ENCODE measurements around the gene KLF3. TPM values are rescaled to one million over a fixed set of nuclear protein-coding genes. Genes with fewer than 3 reads are reported as not detected.

The KLF3 gene
- total and polyA plus RNA-seq, 2 experiments from 2014 or later: 15.0 to 16.5 TPM

GRCh38 chr4:38619316-38619715, 44.7 kb upstream of the KLF3 start:
- Mint-ChIP-seq H3K9me3 (no peaks in the 10 kb centered on the region), H3K27me3 (ENCODE audit: insufficient read depth, low read depth, poor library complexity) (peaks cover 3% of the 10 kb centered on the region), H3K4me3 (no peak overlapping the region), H3K27ac (no peak overlapping the region), H3K4me1 (peaks cover 3% of the 10 kb centered on the region), H3K36me3 (ENCODE audit: low read depth) (peaks cover 8% of the 10 kb centered on the region; the same call in 1 of the 3 replicates)
- no peak for DNase-seq (ENCODE audit: low spot score)
- no peak for ATAC-seq
- no peaks in the 10 kb centered on the region for H3K79me2 ChIP-seq (replicated peaks; ENCODE audit: insufficient read depth)
- TF ChIP-seq JUNB (IDR thresholded peaks at IDR 0.05; ENCODE audit: unreplicated experiment) (no peak), STAT1 (IDR thresholded peaks at IDR 0.05; ENCODE audit: unreplicated experiment) (no peak), ZNF114 (CRISPR knock-in tag; IDR thresholded peaks at IDR 0.05) (no peak), POLR2AphosphoS5 (IDR thresholded peaks at IDR 0.05; ENCODE audit: low read depth) (no peak), ETS1 (IDR thresholded peaks at IDR 0.05) (no peak), CREB1 (CRISPR knock-in tag; IDR thresholded peaks at IDR 0.05; ENCODE audit: low read depth) (no peak), EZH2 (IDR thresholded peaks at IDR 0.05; ENCODE audit: low read depth, unreplicated experiment) (no peak), NANOG (IDR thresholded peaks at IDR 0.05; ENCODE audit: borderline replicate concordance) (no peak), REST (IDR thresholded peaks at IDR 0.05; ENCODE audit: unreplicated experiment) (no peak), ZNF331 (CRISPR knock-in tag; IDR thresholded peaks at IDR 0.05; ENCODE audit: low read depth) (no peak), EZH2phosphoT487 (IDR thresholded peaks at IDR 0.05; ENCODE audit: unreplicated experiment) (no peak)
- TF ChIP-seq, protein P1, sequence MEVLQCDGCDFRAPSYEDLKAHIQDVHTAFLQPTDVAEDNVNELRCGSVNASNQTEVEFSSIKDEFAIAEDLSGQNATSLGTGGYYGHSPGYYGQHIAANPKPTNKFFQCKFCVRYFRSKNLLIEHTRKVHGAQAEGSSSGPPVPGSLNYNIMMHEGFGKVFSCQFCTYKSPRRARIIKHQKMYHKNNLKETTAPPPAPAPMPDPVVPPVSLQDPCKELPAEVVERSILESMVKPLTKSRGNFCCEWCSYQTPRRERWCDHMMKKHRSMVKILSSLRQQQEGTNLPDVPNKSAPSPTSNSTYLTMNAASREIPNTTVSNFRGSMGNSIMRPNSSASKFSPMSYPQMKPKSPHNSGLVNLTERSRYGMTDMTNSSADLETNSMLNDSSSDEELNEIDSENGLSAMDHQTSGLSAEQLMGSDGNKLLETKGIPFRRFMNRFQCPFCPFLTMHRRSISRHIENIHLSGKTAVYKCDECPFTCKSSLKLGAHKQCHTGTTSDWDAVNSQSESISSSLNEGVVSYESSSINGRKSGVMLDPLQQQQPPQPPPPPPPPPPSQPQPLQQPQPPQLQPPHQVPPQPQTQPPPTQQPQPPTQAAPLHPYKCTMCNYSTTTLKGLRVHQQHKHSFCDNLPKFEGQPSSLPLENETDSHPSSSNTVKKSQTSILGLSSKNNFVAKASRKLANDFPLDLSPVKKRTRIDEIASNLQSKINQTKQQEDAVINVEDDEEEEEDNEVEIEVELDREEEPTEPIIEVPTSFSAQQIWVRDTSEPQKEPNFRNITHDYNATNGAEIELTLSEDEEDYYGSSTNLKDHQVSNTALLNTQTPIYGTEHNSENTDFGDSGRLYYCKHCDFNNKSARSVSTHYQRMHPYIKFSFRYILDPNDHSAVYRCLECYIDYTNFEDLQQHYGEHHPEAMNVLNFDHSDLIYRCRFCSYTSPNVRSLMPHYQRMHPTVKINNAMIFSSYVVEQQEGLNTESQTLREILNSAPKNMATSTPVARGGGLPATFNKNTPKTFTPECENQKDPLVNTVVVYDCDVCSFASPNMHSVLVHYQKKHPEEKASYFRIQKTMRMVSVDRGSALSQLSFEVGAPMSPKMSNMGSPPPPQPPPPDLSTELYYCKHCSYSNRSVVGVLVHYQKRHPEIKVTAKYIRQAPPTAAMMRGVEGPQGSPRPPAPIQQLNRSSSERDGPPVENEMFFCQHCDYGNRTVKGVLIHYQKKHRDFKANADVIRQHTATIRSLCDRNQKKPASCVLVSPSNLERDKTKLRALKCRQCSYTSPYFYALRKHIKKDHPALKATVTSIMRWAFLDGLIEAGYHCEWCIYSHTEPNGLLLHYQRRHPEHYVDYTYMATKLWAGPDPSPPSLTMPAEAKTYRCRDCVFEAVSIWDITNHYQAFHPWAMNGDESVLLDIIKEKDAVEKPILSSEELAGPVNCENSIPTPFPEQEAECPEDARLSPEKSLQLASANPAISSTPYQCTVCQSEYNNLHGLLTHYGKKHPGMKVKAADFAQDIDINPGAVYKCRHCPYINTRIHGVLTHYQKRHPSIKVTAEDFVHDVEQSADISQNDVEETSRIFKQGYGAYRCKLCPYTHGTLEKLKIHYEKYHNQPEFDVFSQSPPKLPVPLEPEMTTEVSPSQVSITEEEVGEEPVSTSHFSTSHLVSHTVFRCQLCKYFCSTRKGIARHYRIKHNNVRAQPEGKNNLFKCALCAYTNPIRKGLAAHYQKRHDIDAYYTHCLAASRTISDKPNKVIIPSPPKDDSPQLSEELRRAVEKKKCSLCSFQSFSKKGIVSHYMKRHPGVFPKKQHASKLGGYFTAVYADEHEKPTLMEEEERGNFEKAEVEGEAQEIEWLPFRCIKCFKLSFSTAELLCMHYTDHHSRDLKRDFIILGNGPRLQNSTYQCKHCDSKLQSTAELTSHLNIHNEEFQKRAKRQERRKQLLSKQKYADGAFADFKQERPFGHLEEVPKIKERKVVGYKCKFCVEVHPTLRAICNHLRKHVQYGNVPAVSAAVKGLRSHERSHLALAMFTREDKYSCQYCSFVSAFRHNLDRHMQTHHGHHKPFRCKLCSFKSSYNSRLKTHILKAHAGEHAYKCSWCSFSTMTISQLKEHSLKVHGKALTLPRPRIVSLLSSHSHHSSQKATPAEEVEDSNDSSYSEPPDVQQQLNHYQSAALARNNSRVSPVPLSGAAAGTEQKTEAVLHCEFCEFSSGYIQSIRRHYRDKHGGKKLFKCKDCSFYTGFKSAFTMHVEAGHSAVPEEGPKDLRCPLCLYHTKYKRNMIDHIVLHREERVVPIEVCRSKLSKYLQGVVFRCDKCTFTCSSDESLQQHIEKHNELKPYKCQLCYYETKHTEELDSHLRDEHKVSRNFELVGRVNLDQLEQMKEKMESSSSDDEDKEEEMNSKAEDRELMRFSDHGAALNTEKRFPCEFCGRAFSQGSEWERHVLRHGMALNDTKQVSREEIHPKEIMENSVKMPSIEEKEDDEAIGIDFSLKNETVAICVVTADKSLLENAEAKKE (CRISPR knock-in tag; IDR thresholded peaks at IDR 0.05): no peak
- TF ChIP-seq, protein P2, sequence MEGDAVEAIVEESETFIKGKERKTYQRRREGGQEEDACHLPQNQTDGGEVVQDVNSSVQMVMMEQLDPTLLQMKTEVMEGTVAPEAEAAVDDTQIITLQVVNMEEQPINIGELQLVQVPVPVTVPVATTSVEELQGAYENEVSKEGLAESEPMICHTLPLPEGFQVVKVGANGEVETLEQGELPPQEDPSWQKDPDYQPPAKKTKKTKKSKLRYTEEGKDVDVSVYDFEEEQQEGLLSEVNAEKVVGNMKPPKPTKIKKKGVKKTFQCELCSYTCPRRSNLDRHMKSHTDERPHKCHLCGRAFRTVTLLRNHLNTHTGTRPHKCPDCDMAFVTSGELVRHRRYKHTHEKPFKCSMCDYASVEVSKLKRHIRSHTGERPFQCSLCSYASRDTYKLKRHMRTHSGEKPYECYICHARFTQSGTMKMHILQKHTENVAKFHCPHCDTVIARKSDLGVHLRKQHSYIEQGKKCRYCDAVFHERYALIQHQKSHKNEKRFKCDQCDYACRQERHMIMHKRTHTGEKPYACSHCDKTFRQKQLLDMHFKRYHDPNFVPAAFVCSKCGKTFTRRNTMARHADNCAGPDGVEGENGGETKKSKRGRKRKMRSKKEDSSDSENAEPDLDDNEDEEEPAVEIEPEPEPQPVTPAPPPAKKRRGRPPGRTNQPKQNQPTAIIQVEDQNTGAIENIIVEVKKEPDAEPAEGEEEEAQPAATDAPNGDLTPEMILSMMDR (conservative IDR thresholded peaks at IDR 0.05; ENCODE audit: low read depth in 2 of 2): no peak
- no peaks in the 10 kb centered on the region for H3K4me1 ChIP-seq (ENCODE audit: insufficient read depth)
- no peak overlapping the region for H3K27ac ChIP-seq (ENCODE audit: low read depth)
- no peaks in the 10 kb centered on the region for H3K27me3 ChIP-seq (ENCODE audit: insufficient read depth)
- H3K9me2 ChIP-seq (ENCODE audit: insufficient read depth): no peaks in the 10 kb centered on the region
- no peak overlapping the region for H2AFZ ChIP-seq
- no peak overlapping the region for H3K4me2 ChIP-seq
- no peak overlapping the region for H3K4me3 ChIP-seq
- no peaks in the 10 kb centered on the region for H3F3A ChIP-seq (replicated peaks; ENCODE audit: low read depth)
- H3K36me3 ChIP-seq (ENCODE audit: insufficient read depth): no peaks in the 10 kb centered on the region
- H4K20me1 ChIP-seq (replicated peaks; ENCODE audit: insufficient read depth): no peaks in the 10 kb centered on the region
